Bronchial epithelial cell (primary cell): Measurements from ENCODE around the gene ERGIC2. TPM values are rescaled to one million over a fixed set of nuclear protein-coding genes. Genes with fewer than 3 reads are reported as not detected.
A peak's percentile ranks its signal among the peaks of the same experiment; 100 is the strongest.
"Not testable (repeated sequence)": the region's sequence is repeated elsewhere in the genome, so short reads cannot be mapped to it uniquely, and the experiment has no call there.

Source experiments
- DNase-seq: peaks from one replicate; pipeline ENCODE4 v3.0.0-alpha.2; 2010; ENCODE audit warnings: low read depth
- FAIRE-seq: peaks from 2 replicates; lab custom pipeline; 2011; peaks lifted over from hg19 to GRCh38; lab: Jason Lieb, UNC
- H3K27me3 ChIP-seq: 2 replicates; pipeline ENCODE4 v1.5.1; 2011; ENCODE audit warnings: low read length; ENCODE audit not compliant: control insufficient read depth, insufficient read depth
- H3K36me3 ChIP-seq: 2 replicates; pipeline ENCODE4 v1.5.1; 2011; ENCODE audit warnings: low read length; ENCODE audit not compliant: control insufficient read depth, insufficient read depth
- H3K4me3 ChIP-seq: 2 replicates; pipeline ENCODE4 v1.5.1; 2011; ENCODE audit warnings: mild to moderate bottlenecking, low read depth, low read length, control low read depth
- CTCF ChIP-seq: IDR thresholded peaks from 2 replicates; pipeline ENCODE4 v1.5.1; 2011; ENCODE audit warnings: mild to moderate bottlenecking, moderate library complexity, low read length, control low read depth, inconsistent platforms; ENCODE audit not compliant: insufficient read depth, severe bottlenecking
- total RNA-seq: library from RNA; depleted of rRNA; stranded (reverse); fragments of >200 nt; gene quantifications from 2 replicates; pipeline ENCODE4 v1.2.1, GENCODE V29; 2014

Gene ERGIC2
- total RNA-seq, 1 donor from 2014 or later, result 60.3 TPM

- H3K4me3 ChIP-seq, result no peak overlapping the region
- no peak for TF ChIP-seq CTCF
- no peaks in the 10 kb centered on the region for H3K27me3 ChIP-seq
- DNase-seq (no peak), FAIRE-seq (no peak)
- H3K36me3 ChIP-seq, result no peaks in the 10 kb centered on the region
Observed at GRCh38 chr12:29306682-29307081, 74.3 kb downstream of the ERGIC2 start.

DNA sequence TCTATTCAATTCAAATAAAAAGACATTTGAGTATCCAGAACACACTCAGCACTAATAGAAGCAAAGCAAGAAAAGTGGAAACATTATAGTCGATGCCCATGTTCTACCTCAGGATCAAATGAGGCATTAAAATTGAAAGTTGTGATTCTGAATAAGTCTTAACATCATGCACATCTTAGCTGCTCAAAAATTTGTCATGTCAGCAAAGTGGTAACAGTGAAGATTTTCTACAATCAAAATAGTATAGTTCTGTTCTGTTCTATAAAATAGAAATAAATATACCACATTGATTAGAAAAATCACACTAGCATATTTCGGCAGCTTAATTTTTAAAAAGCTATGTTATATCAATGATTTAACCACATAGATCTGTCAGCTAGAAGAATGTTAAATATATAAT lies 74.7 kb downstream of the ERGIC2 start:
- no peaks in the 10 kb centered on the region for H3K27me3 ChIP-seq
- no peak for TF ChIP-seq CTCF
- no peaks in the 10 kb centered on the region for H3K36me3 ChIP-seq
- FAIRE-seq (no peak), DNase-seq (no peak)
- no peak overlapping the region for H3K4me3 ChIP-seq

- H3K36me3 ChIP-seq, result no peaks in the 10 kb centered on the region
- no peak for TF ChIP-seq CTCF
- DNase-seq (no peak), FAIRE-seq (no peak)
- H3K4me3 ChIP-seq, result no peak overlapping the region
- H3K27me3 ChIP-seq, result no peaks in the 10 kb centered on the region
Observed at GRCh38 chr12:29304388-29304787, 76.6 kb downstream of the ERGIC2 start.

DNA sequence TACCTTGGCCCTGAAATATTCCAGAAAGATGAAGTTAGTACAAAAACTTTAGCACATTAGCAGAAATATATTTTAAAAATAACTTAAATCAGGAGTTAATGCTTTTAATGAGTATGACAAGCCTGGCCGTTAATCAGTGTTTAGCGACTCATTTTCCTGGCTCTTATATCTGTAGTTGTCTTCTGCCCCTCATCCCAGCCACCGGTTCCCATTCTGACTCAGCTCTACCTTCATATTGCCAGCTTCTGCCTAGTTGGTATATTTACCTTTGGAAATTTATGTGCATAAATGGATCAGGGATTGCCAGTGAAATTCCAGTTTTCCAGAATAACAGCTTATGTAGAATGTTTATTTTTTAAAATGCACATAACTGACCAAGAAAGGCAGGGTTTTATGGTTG lies 79.9 kb downstream of the ERGIC2 start:
- no peaks in the 10 kb centered on the region for H3K36me3 ChIP-seq
- no peak for FAIRE-seq
- no peak for TF ChIP-seq CTCF
- no peak for DNase-seq
- H3K27me3 ChIP-seq, result no peaks in the 10 kb centered on the region
- H3K4me3 ChIP-seq, result no peak overlapping the region

DNA sequence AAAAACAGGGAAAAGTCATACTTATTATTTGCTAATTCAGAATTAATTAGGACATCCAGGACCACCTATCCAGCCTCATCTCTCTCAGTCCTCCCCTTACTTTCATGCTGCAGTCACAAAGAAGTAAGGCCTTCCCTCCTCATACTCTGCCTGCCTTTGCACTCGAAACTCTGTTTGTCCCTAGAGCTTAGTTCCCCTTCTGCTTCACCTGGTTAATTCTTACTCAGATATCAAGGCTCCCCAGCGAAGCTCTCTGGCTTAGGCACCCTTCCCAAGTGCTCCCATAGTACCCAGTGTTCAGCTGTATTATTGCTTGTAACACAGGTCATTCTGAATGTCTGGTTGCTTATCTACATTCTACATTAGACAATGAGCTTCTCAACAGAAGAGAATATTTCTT lies 81.3 kb downstream of the ERGIC2 start:
- TF ChIP-seq CTCF, result no peak
- Histone ChIP-seq H3K27me3 (no peaks in the 10 kb centered on the region), H3K4me3 (no peak overlapping the region), H3K36me3 (no peaks in the 10 kb centered on the region)
- DNase-seq (no peak), FAIRE-seq (peak; percentile 47)

- no peak for TF ChIP-seq CTCF
- FAIRE-seq (no peak), DNase-seq (no peak)
- Histone ChIP-seq H3K4me3 (no peak overlapping the region), H3K27me3 (no peaks in the 10 kb centered on the region), H3K36me3 (no peaks in the 10 kb centered on the region)
Observed at GRCh38 chr12:29291226-29291625, 89.7 kb downstream of the ERGIC2 start.

DNA sequence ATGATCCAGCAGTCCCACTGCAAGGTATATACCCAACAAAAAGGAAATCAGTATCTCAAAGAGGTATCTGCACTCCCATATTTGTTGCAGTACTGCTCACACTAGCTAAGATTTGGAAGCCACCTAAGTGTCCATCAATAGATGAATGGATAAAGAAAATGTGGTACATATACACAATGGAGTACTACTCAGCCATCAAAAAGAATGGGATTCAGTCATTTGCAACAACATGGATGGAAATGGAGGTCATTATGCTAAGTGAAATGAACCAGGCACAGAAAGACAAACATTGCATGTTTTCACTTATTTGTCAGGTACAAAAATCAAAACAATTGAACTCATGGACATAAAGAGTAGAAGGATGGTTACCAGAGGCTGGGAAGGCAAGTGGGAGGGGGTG lies 90.5 kb downstream of the ERGIC2 start:
- H3K36me3 ChIP-seq, H3K4me3 ChIP-seq, H3K27me3 ChIP-seq, DNase-seq, FAIRE-seq: not testable (repeated sequence)
